Pancreas (tissue), 10 donors: ENCODE data around the gene TPRX2. TPM values are rescaled to one million over a fixed set of nuclear protein-coding genes. Genes with fewer than 3 reads are reported as not detected.

Experiments
- ATAC-seq, 4 donors: fragments of 200-7000 bp; cut with Tn5 transposase; one replicate each; pipeline versions ENCODE4 v1.8.0 to v1.9.1; 2020; ENCODE audit warnings: mild to moderate bottlenecking in 4 of 4, moderate library complexity in 4 of 4
- DNase-seq, 6 donors: peaks; one replicate each; pipeline ENCODE4 v3.0.0-alpha.2; 2020
- FAIRE-seq: peaks from 2 replicates; lab custom pipeline; 2012; peaks lifted over from hg19 to GRCh38; lab: Jason Lieb, UNC
- H3K27ac ChIP-seq, 4 donors: fragments of 200-600 bp; sonication (generic); 1 replicate in 3 of 4; 2 replicates in 1 of 4; pipeline versions ENCODE4 v1.5.0 to v1.8.0; 2020
- H3K27me3 ChIP-seq, 4 donors: fragments of 200-600 bp; one replicate each; pipeline ENCODE4 v1.8.0; 2021
- H3K36me3 ChIP-seq, 3 donors: fragments of 200-600 bp; sonication (generic) in 1 of 3; one replicate each; pipeline versions ENCODE4 v1.5.0 to v1.8.0; 2020 to 2021
- H3K4me1 ChIP-seq, 3 donors: fragments of 200-600 bp; one replicate each; pipeline ENCODE4 v1.8.0; 2021
- H3K4me3 ChIP-seq, 4 donors: fragments of 200-600 bp; sonication (generic) in 2 of 4; one replicate each; pipeline versions ENCODE4 v1.5.0 to v1.8.0; 2020 to 2021
- H3K9me3 ChIP-seq, 4 donors: fragments of 200-600 bp; one replicate each; pipeline ENCODE4 v1.8.0; 2021
- CTCF ChIP-seq, 4 donors: fragments of 200-600 bp; sonication (generic) in 3 of 4; IDR thresholded peaks; one replicate each; pipeline versions ENCODE4 v1.5.0 to v1.8.0; 2021; ENCODE audit warnings: antibody characterized with exemption in 4 of 4
- WGBS, 2 donors: extraction: QIAGEN DNeasy Blood & Tissue Kit; methylation state at CpG; one replicate each; pipeline ENCODE4 v1.1.7; 2013; 5-methylcytosine and 5-hydroxymethylcytosine counted together
- intact Hi-C, 3 donors: fragments of 100-400 bp; cut with DNase I; formaldehyde crosslinking; loops; one replicate each; pipeline versions ENCODE4 v1.11.1 to v1.14.2; 2022
- polyA plus RNA-seq, 2 donors: library from polyadenylated mRNA; stranded (reverse); fragments of 200-250 nt; gene quantifications; one replicate each; pipeline ENCODE4 v1.2.3, GENCODE V29; 2013
- total RNA-seq, 6 donors: library from RNA; stranded (reverse); fragmentation: NEBNext Ultra II Directional in 4 of 6; extraction: Animal tissue kit (Norgen Biotek cat#: 25700) in 4 of 6; gene quantifications; one replicate each; pipeline versions ENCODE4 v1.2.1 to v1.2.4, GENCODE V29; 2021 to 2023
- donor health status: healthy with polysubstance abuse.
- donor health status: DM: no; HTN: no; CAD: no; lungs with moderate emphysema.
- donor health status: DM: no; HTN: no; CAD: no.
- donor health status: control.
- donor health status: control.
- donor health status: Bipolar disorder and iron deficiency.
- donor health status: DM: yes; HTN: yes; CAD: no.
- donor health status: DM: no; HTN: no; CAD: no.
- donor health status: DM: no; HTN: no; CAD: no.
- donor health status: DM: yes; HTN: yes; CAD: no.

TPRX2 gene
- total and polyA plus RNA-seq, 8 donors, result not detected

GRCh38 chr19:47820410-47820809 lies 38.6 kb upstream of the TPRX2 start:
- Histone ChIP-seq H3K4me3 (no peak overlapping the region), H3K36me3 (no peaks in the 10 kb centered on the region), H3K9me3 (no peaks in the 10 kb centered on the region), H3K4me1 (no peaks in the 10 kb centered on the region), H3K27me3 (no peaks in the 10 kb centered on the region), H3K27ac (no peak overlapping the region)
- 53 to 55% methylated on average over 2 of the region's 2 CpGs for WGBS, 2 donors
- no peak for DNase-seq
- no peak for ATAC-seq
- TF ChIP-seq CTCF (IDR thresholded peaks at IDR 0.05), result no peak
- intact Hi-C loops, result no loop called here
- FAIRE-seq, result no peak

- no peak for FAIRE-seq
- H3K27me3 ChIP-seq, result no peaks in the 10 kb centered on the region
- no peak for TF ChIP-seq CTCF (IDR thresholded peaks at IDR 0.05)
These were observed 37.5 kb upstream of the TPRX2 start, which contains the start of gene CRX for GRCh38 chr19:47821460-47822020. CRX (plus strand) TSS chr19:47821937; CDS start chr19:47834444, 12,507 bp downstream.

GRCh38 chr19:47824396-47824795 lies 34.6 kb upstream of the TPRX2 start:
- Histone ChIP-seq H3K9me3 (no peaks in the 10 kb centered on the region), H3K4me3 (no peak overlapping the region), H3K36me3 (no peaks in the 10 kb centered on the region), H3K4me1 (no peaks in the 10 kb centered on the region), H3K27me3 (no peaks in the 10 kb centered on the region), H3K27ac (no peak overlapping the region)
- 60 to 63% methylated on average over 6 of the region's 6 CpGs for WGBS, 2 donors
- DNase-seq (no peak), ATAC-seq (no peak), FAIRE-seq (no peak)
- intact Hi-C loops, result no loop called here
- TF ChIP-seq CTCF (IDR thresholded peaks at IDR 0.05), result no peak

More at GRCh38 chr19:47821460-47822020, 37.5 kb upstream of the TPRX2 start, which contains the start of gene CRX:
- no peak for ATAC-seq
- H3K4me3 ChIP-seq, result no peak within 1 kb of the TSS
- H3K27ac ChIP-seq, result no peak within 1 kb of the TSS
- intact Hi-C loops, result no loop called here
- 25 to 32% methylated on average over 15 of the region's 15 CpGs for WGBS, 2 donors
- no peaks in the 10 kb centered on the region for H3K36me3 ChIP-seq
- no peak for DNase-seq
- no peaks in the 10 kb centered on the region for H3K9me3 ChIP-seq
- H3K4me1 ChIP-seq, result no peaks in the 10 kb centered on the region

DNA sequence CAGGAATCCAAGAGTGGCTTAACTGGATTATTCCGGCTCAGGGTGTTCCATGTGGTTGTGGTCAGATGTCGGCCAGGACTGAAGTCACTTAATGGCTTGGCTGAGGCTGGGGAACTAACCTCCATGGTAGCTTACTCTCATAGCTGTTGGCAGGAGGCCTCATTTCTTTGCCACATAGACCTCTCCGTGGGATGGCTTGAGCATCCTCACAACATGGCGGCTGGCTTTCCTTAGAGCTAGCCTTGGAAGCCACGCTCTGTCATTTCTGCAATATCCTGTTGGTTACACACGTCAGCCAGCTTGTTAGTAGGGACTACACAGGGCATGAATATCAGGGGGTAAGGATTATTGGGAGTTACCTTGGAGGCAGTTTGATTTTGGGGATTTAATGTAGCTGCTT lies 32.2 kb upstream of the TPRX2 start:
- ATAC-seq (no peak), FAIRE-seq (no peak), DNase-seq (no peak)
- no peaks in the 10 kb centered on the region for H3K9me3 ChIP-seq
- H3K4me3 ChIP-seq, result no peak overlapping the region
- no peaks in the 10 kb centered on the region for H3K4me1 ChIP-seq
- H3K36me3 ChIP-seq, result no peaks in the 10 kb centered on the region
- no peak for TF ChIP-seq CTCF (IDR thresholded peaks at IDR 0.05)
- no peaks in the 10 kb centered on the region for H3K27me3 ChIP-seq
- intact Hi-C loops, result no loop called here
- 81 to 88% methylated on average over 6 of the region's 6 CpGs for WGBS, 2 donors
- H3K27ac ChIP-seq, result no peak overlapping the region

- Histone ChIP-seq H3K27me3 (no peaks in the 10 kb centered on the region), H3K9me3 (no peaks in the 10 kb centered on the region)
- TF ChIP-seq CTCF (IDR thresholded peaks at IDR 0.05), result no peak
These were observed 26.3 kb upstream of the TPRX2 start for GRCh38 chr19:47832723-47833122.

More at GRCh38 chr19:47832723-47833122, 26.3 kb upstream of the TPRX2 start:
- 72 to 81% methylated on average over 4 of the region's 4 CpGs for WGBS, 2 donors
- ATAC-seq (no peak), DNase-seq (no peak), FAIRE-seq (no peak)
- no peak overlapping the region for H3K4me3 ChIP-seq
- no peaks in the 10 kb centered on the region for H3K4me1 ChIP-seq
- no peak overlapping the region for H3K27ac ChIP-seq
- no peaks in the 10 kb centered on the region for H3K36me3 ChIP-seq
- intact Hi-C loops, result no loop called here
